Nephron (organoid): ENCODE measurements around the gene FOXF1.

Experiments used
- H3K27ac Mint-ChIP-seq, 3 experiments: 2 replicates each; pipeline ENCODE4 v1.8.0; 2020; ENCODE audit warnings: mixed read lengths in 3 of 3, mild to moderate bottlenecking in 2 of 3, moderate library complexity in 1 of 3
- H3K27me3 Mint-ChIP-seq: 2 replicates; pipeline ENCODE4 v1.8.0; 2021; ENCODE audit warnings: low read depth, mild to moderate bottlenecking, moderate library complexity, mixed read lengths
- H3K36me3 Mint-ChIP-seq: 2 replicates; pipeline ENCODE4 v1.8.0; 2020; ENCODE audit warnings: low read depth, mixed read lengths
- H3K4me1 Mint-ChIP-seq: 2 replicates; pipeline ENCODE4 v1.8.0; 2020; ENCODE audit warnings: mixed read lengths
- H3K4me3 Mint-ChIP-seq, 3 experiments: 2 replicates each; pipeline ENCODE4 v1.8.0; 2020; ENCODE audit warnings: mild to moderate bottlenecking in 3 of 3, mixed read lengths in 3 of 3, moderate library complexity in 2 of 3
- H3K9me3 Mint-ChIP-seq: 2 replicates; pipeline ENCODE4 v1.8.0; 2020; ENCODE audit warnings: mixed read lengths
- CTCF ChIP-seq, 3 experiments: fragments of 200-600 bp; sonication (generic); IDR thresholded peaks; one replicate each; pipeline ENCODE4 v1.5.0; 2021; ENCODE audit warnings: antibody characterized with exemption in 3 of 3; ENCODE audit not compliant: unreplicated experiment in 3 of 3

Gene FOXF1

GRCh38 chr16:86520317-86521210, 10.2 kb downstream of the FOXF1 start:
- Mint-ChIP-seq H3K4me3 (no peak overlapping the region), H3K27ac (no peak overlapping the region), H3K36me3 (no peaks in the 10 kb centered on the region), H3K9me3 (no peaks in the 10 kb centered on the region), H3K27me3 (peaks cover 98% of the 10 kb centered on the region), H3K4me1 (peaks cover 5% of the 10 kb centered on the region)
- peak in 2 of 3 experiments; percentile 3 to 17 for TF ChIP-seq CTCF (IDR thresholded peaks at IDR 0.05; ENCODE audit: unreplicated experiment in 3 of 3)

- peaks cover 2% of the 10 kb centered on the region for H3K4me1 Mint-ChIP-seq
- TF ChIP-seq CTCF (IDR thresholded peaks at IDR 0.05; ENCODE audit: unreplicated experiment in 3 of 3) = no peak
- H3K27ac Mint-ChIP-seq = no peak overlapping the region
- no peaks in the 10 kb centered on the region for H3K9me3 Mint-ChIP-seq
- H3K36me3 Mint-ChIP-seq = no peaks in the 10 kb centered on the region
- peaks cover 98% of the 10 kb centered on the region for H3K27me3 Mint-ChIP-seq
- no peak overlapping the region for H3K4me3 Mint-ChIP-seq
Observed at GRCh38 chr16:86521236-86522197, 11.2 kb downstream of the FOXF1 start.

- no peak for TF ChIP-seq CTCF (IDR thresholded peaks at IDR 0.05; ENCODE audit: unreplicated experiment in 3 of 3)
- no peak overlapping the region for H3K27ac Mint-ChIP-seq
- no peaks in the 10 kb centered on the region for H3K4me1 Mint-ChIP-seq
- H3K9me3 Mint-ChIP-seq = no peaks in the 10 kb centered on the region
- peaks cover 97% of the 10 kb centered on the region for H3K27me3 Mint-ChIP-seq
- H3K36me3 Mint-ChIP-seq = no peaks in the 10 kb centered on the region
- H3K4me3 Mint-ChIP-seq = no peak overlapping the region
Observed at GRCh38 chr16:86522634-86523033, 12.3 kb downstream of the FOXF1 start.

GRCh38 chr16:86523166-86523740, 12.9 kb downstream of the FOXF1 start:
- Mint-ChIP-seq H3K27me3 (peaks cover 97% of the 10 kb centered on the region), H3K9me3 (no peaks in the 10 kb centered on the region), H3K4me3 (no peak overlapping the region), H3K27ac (no peak overlapping the region), H3K36me3 (no peaks in the 10 kb centered on the region), H3K4me1 (no peaks in the 10 kb centered on the region)
- no peak for TF ChIP-seq CTCF (IDR thresholded peaks at IDR 0.05; ENCODE audit: unreplicated experiment in 3 of 3)

GRCh38 chr16:86524029-86524428, 13.7 kb downstream of the FOXF1 start:
- Mint-ChIP-seq H3K9me3 (no peaks in the 10 kb centered on the region), H3K36me3 (no peaks in the 10 kb centered on the region), H3K27me3 (peaks cover 97% of the 10 kb centered on the region), H3K4me1 (no peaks in the 10 kb centered on the region), H3K4me3 (no peak overlapping the region), H3K27ac (no peak overlapping the region)
- no peak for TF ChIP-seq CTCF (IDR thresholded peaks at IDR 0.05; ENCODE audit: unreplicated experiment in 3 of 3)
